PC-9 (cell line): Measurements from ENCODE around the gene OR2V2. TPM values are rescaled to one million over a fixed set of nuclear protein-coding genes. Genes with fewer than 3 reads are reported as not detected.
"Not testable (repeated sequence)": the region's sequence is repeated elsewhere in the genome, so short reads cannot be mapped to it uniquely, and the experiment has no call there.

Experiments
- BruUV-seq: library from RNA; stranded (reverse); fragments of 400-500 nt; replicated peaks from 2 replicates; lab custom pipeline; 2021; lab: Mats Ljungman, UMichigan
- CTCF ChIA-PET: fragments of 300-600 bp; sonication (Branson Sonifier 250); formaldehyde crosslinking; loops from one replicate; lab custom pipeline; 2022; ENCODE audit warnings: antibody characterized with exemption; lab: Charles Lee
- POLR2A ChIA-PET: fragments of 300-600 bp; sonication (Branson Sonifier 250); formaldehyde crosslinking; loops from one replicate; lab custom pipeline; 2022; ENCODE audit warnings: antibody characterized with exemption; ENCODE audit not compliant: unreplicated experiment; lab: Charles Lee
- DNase-seq, 2 experiments: peaks; one replicate each; pipeline versions ENCODE4 v3.0.0 to v3.0.0-alpha.2; 2015 to 2022; ENCODE audit warnings: mixed read lengths in 1 of 2
- H2AFZ ChIP-seq: fragments of 200-600 bp; sonication (generic); 2 replicates; pipeline ENCODE4 v1.8.1; 2017; ENCODE audit warnings: antibody characterized with exemption
- H3F3A ChIP-seq: fragments of 200-600 bp; sonication (generic); 2 replicates; pipeline ENCODE4 v1.8.1; 2017; ENCODE audit warnings: antibody characterized with exemption, mild to moderate bottlenecking, low read depth; ENCODE audit not compliant: insufficient read depth
- H3K27ac ChIP-seq: fragments of 200-600 bp; sonication (generic); 2 replicates; pipeline ENCODE4 v1.6.1; 2016; ENCODE audit warnings: mixed run types
- H3K27me3 ChIP-seq: fragments of 200-600 bp; sonication (generic); 2 replicates; pipeline ENCODE4 v1.6.1; 2016; ENCODE audit warnings: low read depth, mixed run types; ENCODE audit not compliant: insufficient read depth
- H3K36me3 ChIP-seq: fragments of 200-600 bp; sonication (generic); 2 replicates; pipeline ENCODE4 v1.6.1; 2016; ENCODE audit warnings: low read depth, mixed run types
- H3K4me1 ChIP-seq: fragments of 200-600 bp; sonication (generic); replicated peaks from 2 replicates; pipeline ENCODE4 v1.6.1; 2016; ENCODE audit warnings: mixed run types; ENCODE audit not compliant: insufficient read depth
- H3K4me2 ChIP-seq: fragments of 200-600 bp; sonication (generic); 2 replicates; pipeline ENCODE4 v1.6.1; 2017; ENCODE audit warnings: mixed run types
- H3K4me3 ChIP-seq: fragments of 200-600 bp; sonication (generic); 2 replicates; pipeline ENCODE4 v1.6.1; 2016; ENCODE audit warnings: mixed run types
- H3K79me2 ChIP-seq: fragments of 200-600 bp; sonication (generic); 2 replicates; pipeline ENCODE4 v1.6.1; 2017; ENCODE audit warnings: low read depth, mixed run types
- H3K9me2 ChIP-seq: fragments of 200-600 bp; sonication (generic); 2 replicates; pipeline ENCODE4 v1.8.1; 2017; ENCODE audit warnings: mild to moderate bottlenecking; ENCODE audit not compliant: insufficient read depth
- H3K9me3 ChIP-seq: fragments of 200-600 bp; sonication (generic); 2 replicates; pipeline ENCODE4 v1.8.1; 2016; ENCODE audit warnings: low read depth; ENCODE audit not compliant: insufficient read depth
- H4K20me1 ChIP-seq: fragments of 200-600 bp; sonication (generic); 2 replicates; pipeline ENCODE4 v1.8.1; 2017; ENCODE audit not compliant: insufficient read depth
- EZH2 ChIP-seq: fragments of 200-600 bp; sonication (generic); IDR thresholded peaks from 2 replicates; pipeline ENCODE4 v1.8.0; 2017; ENCODE audit warnings: antibody characterized with exemption, low read depth
- intact Hi-C: fragments of 100-400 bp; cut with micrococcal nuclease; formaldehyde crosslinking; loops from one replicate; pipeline ENCODE4 v1.10.0; 2022; ENCODE audit not compliant: unreplicated experiment
- total RNA-seq: library from RNA; stranded (reverse); gene quantifications from 2 replicates; pipeline ENCODE4 v1.2.3, GENCODE V29; 2021
- TF ChIP-seq, protein P1 (sequence below): fragments of 200-600 bp; sonication (generic); conservative IDR thresholded peaks from 2 replicates; pipeline ENCODE4 v1.6.1; 2017; ENCODE audit warnings: mixed run types, antibody characterized with exemption, mild to moderate bottlenecking, moderate library complexity

Gene OR2V2
- total RNA-seq, 1 experiment from 2014 or later, result not detected

DNA sequence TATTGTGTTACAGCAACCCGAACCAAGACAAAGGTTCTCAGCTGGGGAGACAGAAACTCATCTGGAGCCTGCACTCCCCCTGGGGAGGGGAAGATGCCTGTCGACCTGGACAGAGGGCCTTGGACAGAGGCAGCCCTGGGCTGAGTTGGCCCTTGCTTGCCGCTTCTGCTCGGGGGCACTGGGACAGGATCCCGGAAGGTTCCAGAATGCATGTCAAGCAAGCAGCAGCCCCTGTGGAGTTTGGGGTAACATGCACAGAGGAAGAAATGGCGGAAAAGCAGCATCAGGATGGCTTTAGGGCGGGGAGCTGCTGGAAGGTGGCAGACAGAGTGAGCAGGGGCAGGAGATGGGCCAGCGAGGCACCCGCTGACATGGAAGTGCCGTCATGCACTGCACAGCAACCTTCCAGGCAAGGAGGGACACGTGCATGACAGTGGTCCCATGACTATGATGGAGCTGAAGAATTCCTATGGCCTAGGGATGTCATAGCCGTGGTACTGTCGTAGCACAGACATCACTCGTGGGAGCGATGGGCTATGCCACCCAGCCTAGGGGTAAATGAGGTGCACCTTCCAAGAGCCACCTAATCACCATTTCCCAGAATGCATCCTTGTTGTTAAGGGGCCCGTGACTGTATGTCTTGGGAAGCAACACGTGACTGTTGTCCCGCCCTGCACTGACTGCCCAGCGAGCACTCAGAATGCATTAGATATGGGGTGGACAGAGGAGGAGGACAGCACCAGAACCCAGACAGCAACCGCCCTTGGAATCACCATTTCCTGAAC lies 42.6 kb upstream of the OR2V2 start:
- intact Hi-C loops, result not testable (repeated sequence)

DNA sequence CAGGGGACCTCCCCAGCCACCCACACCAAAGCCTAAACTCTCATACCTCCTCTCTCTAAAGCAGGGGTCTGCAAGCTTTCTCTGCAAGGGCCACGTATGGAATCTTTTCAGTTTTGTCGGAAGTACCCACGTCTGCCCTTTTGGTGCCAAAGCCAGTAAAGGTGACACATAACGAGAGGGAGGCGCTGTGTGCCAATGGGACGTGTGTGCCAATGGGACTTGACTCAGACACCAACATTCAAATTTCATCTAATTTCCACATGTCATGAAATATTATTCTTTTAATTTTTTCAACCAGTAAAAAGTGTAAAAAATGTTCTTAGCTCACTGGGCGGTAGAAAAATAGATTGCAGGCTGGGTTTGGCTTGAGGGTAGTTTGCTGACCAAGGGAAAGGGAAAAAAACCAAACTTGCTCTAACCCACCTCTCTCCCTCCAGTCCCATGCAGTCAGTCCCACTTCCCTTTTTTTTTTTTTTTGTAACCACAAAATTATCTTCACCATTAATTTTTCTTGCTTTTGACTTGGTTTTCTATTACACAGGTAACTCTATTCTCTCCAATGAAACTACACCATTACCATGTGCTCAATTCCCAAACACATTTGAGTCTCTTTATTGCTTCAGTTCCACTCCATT lies 41.9 kb upstream of the OR2V2 start:
- Histone ChIP-seq H4K20me1 (no peaks in the 10 kb centered on the region), H3K36me3 (no peaks in the 10 kb centered on the region), H3K27ac (no peak overlapping the region), H3K4me2 (peak overlapping the region; percentile 31; the same call in 1 of the 2 replicates), H3F3A (no peaks in the 10 kb centered on the region), H3K4me3 (no peak overlapping the region), H3K4me1 (no peaks in the 10 kb centered on the region), H3K9me2 (no peaks in the 10 kb centered on the region), H2AFZ (no peak overlapping the region), H3K9me3 (no peaks in the 10 kb centered on the region), H3K79me2 (no peaks in the 10 kb centered on the region), H3K27me3 (no peaks in the 10 kb centered on the region)
- intact Hi-C loops, result no loop called here
- TF ChIP-seq EZH2, result no peak
- TF ChIP-seq, protein P1, sequence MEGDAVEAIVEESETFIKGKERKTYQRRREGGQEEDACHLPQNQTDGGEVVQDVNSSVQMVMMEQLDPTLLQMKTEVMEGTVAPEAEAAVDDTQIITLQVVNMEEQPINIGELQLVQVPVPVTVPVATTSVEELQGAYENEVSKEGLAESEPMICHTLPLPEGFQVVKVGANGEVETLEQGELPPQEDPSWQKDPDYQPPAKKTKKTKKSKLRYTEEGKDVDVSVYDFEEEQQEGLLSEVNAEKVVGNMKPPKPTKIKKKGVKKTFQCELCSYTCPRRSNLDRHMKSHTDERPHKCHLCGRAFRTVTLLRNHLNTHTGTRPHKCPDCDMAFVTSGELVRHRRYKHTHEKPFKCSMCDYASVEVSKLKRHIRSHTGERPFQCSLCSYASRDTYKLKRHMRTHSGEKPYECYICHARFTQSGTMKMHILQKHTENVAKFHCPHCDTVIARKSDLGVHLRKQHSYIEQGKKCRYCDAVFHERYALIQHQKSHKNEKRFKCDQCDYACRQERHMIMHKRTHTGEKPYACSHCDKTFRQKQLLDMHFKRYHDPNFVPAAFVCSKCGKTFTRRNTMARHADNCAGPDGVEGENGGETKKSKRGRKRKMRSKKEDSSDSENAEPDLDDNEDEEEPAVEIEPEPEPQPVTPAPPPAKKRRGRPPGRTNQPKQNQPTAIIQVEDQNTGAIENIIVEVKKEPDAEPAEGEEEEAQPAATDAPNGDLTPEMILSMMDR, result no peak
- no TSS peak for BruUV-seq
- POLR2A ChIA-PET, result no interaction called here
- no peak for DNase-seq
- CTCF ChIA-PET, result interaction anchor here (0.7 kb wide), 1 partner anchor 314 kb away, joined by 4 read pairs; no protein-coding TSS in a partner anchor

More for the DNA sequence above, 42.6 kb upstream of the OR2V2 start:
- peak overlapping the region; percentile 31; the same call in 1 of the 2 replicates for H3K4me2 ChIP-seq
- H3K27me3 ChIP-seq, H3K4me3 ChIP-seq, POLR2A ChIA-PET, H3K4me1 ChIP-seq, H3K27ac ChIP-seq, H3F3A ChIP-seq, H3K79me2 ChIP-seq, H3K36me3 ChIP-seq, BruUV-seq, H4K20me1 ChIP-seq, H3K9me2 ChIP-seq, DNase-seq, H2AFZ ChIP-seq, H3K9me3 ChIP-seq: not testable (repeated sequence)
- CTCF ChIA-PET, result interaction anchor here (0.7 kb wide), 1 partner anchor 313 kb away, joined by 4 read pairs; no protein-coding TSS in a partner anchor

DNA sequence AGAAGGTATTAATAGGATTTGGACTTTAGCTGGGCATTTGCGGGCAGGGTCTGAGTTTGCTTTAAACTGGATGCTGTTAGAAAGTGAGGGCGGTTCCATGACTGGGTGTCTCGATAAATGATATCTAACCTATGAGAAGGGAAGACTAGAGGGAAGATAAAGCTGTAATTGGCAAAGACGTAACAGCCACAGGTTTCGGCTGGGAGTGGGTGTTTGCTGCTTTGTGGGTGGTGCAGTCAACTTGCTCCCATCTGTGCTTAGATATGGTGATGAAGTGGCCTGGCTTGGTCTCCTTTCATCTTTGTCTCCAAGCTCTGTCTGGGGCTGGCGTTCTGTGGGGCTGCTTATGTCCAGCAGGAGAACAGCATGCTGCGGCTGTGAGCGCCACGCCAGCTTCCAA lies 39.7 kb upstream of the OR2V2 start:
- no peak for DNase-seq
- H3K27me3 ChIP-seq, result no peaks in the 10 kb centered on the region
- CTCF ChIA-PET, result no interaction called here
- H2AFZ ChIP-seq, result no peak overlapping the region
- no peak overlapping the region for H3K4me2 ChIP-seq
- no peaks in the 10 kb centered on the region for H3K36me3 ChIP-seq
- H3K9me2 ChIP-seq, result no peaks in the 10 kb centered on the region
- H3K27ac ChIP-seq, result no peak overlapping the region
- intact Hi-C loops, result no loop called here
- POLR2A ChIA-PET, result no interaction called here
- TF ChIP-seq, protein P1, result no peak
- no peak for TF ChIP-seq EZH2
- no peaks in the 10 kb centered on the region for H3K9me3 ChIP-seq
- no peaks in the 10 kb centered on the region for H4K20me1 ChIP-seq
- no peaks in the 10 kb centered on the region for H3F3A ChIP-seq
- no TSS peak for BruUV-seq
- H3K4me3 ChIP-seq, result no peak overlapping the region
- H3K79me2 ChIP-seq, result no peaks in the 10 kb centered on the region
- H3K4me1 ChIP-seq, result no peaks in the 10 kb centered on the region
